Epithelial cell of proximal tubule (primary cell): ENCODE measurements around the gene ST8SIA1. TPM values are rescaled to one million over a fixed set of nuclear protein-coding genes. Genes with fewer than 3 reads are reported as not detected.

Experiments used
- DNase-seq: peaks from one replicate; pipeline ENCODE4 v3.0.0-alpha.2; 2011; ENCODE audit warnings: low read depth
- H3K4me3 ChIP-seq: 2 replicates; pipeline ENCODE4 v1.5.1; 2011; ENCODE audit warnings: low read depth, mild to moderate bottlenecking, low read length
- CTCF ChIP-seq: conservative IDR thresholded peaks from 2 replicates; pipeline ENCODE4 v1.5.1; 2012; ENCODE audit warnings: low read depth, mild to moderate bottlenecking, low read length
- total RNA-seq: library from RNA; depleted of rRNA; stranded (reverse); fragments of >200 nt; gene quantifications from 2 replicates; pipeline ENCODE4 v1.2.3, GENCODE V29; 2015

Gene ST8SIA1
- total RNA-seq, 1 donor from 2014 or later = 1.0 TPM

- TF ChIP-seq CTCF = no peak
- H3K4me3 ChIP-seq = no peak overlapping the region
- DNase-seq = no peak
Observed at GRCh38 chr12:22361785-22362184, 27.3 kb upstream of the ST8SIA1 start.

GRCh38 chr12:22360774-22361173 lies 26.3 kb upstream of the ST8SIA1 start:
- DNase-seq = no peak
- no peak overlapping the region for H3K4me3 ChIP-seq
- TF ChIP-seq CTCF = no peak

GRCh38 chr12:22357531-22357930 lies 23.0 kb upstream of the ST8SIA1 start:
- no peak for DNase-seq
- no peak overlapping the region for H3K4me3 ChIP-seq
- no peak for TF ChIP-seq CTCF

- H3K4me3 ChIP-seq = no peak overlapping the region
- no peak for TF ChIP-seq CTCF
- no peak for DNase-seq
Observed at GRCh38 chr12:22356231-22356630, 21.7 kb upstream of the ST8SIA1 start.

- no peak for TF ChIP-seq CTCF
- no peak for DNase-seq
- no peak overlapping the region for H3K4me3 ChIP-seq
Observed at GRCh38 chr12:22355011-22355580, 20.6 kb upstream of the ST8SIA1 start.

- no peak for TF ChIP-seq CTCF
- H3K4me3 ChIP-seq = no peak overlapping the region
- DNase-seq = no peak
Observed at GRCh38 chr12:22353615-22354325, 19.3 kb upstream of the ST8SIA1 start.

GRCh38 chr12:22350886-22351285 lies 16.4 kb upstream of the ST8SIA1 start:
- no peak for TF ChIP-seq CTCF
- DNase-seq = no peak
- no peak overlapping the region for H3K4me3 ChIP-seq
